ENCODE measurements around the gene CORO2A. TPM values are rescaled to one million over a fixed set of nuclear protein-coding genes. Genes with fewer than 3 reads are reported as not detected.

CORO2A gene, protein sequence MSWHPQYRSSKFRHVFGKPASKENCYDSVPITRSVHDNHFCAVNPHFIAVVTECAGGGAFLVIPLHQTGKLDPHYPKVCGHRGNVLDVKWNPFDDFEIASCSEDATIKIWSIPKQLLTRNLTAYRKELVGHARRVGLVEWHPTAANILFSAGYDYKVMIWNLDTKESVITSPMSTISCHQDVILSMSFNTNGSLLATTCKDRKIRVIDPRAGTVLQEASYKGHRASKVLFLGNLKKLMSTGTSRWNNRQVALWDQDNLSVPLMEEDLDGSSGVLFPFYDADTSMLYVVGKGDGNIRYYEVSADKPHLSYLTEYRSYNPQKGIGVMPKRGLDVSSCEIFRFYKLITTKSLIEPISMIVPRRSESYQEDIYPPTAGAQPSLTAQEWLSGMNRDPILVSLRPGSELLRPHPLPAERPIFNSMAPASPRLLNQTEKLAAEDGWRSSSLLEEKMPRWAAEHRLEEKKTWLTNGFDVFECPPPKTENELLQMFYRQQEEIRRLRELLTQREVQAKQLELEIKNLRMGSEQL
- 1 to 10 TPM; 1.4 to 7.2 (median 7.2) TPM for total RNA-seq

DNA sequence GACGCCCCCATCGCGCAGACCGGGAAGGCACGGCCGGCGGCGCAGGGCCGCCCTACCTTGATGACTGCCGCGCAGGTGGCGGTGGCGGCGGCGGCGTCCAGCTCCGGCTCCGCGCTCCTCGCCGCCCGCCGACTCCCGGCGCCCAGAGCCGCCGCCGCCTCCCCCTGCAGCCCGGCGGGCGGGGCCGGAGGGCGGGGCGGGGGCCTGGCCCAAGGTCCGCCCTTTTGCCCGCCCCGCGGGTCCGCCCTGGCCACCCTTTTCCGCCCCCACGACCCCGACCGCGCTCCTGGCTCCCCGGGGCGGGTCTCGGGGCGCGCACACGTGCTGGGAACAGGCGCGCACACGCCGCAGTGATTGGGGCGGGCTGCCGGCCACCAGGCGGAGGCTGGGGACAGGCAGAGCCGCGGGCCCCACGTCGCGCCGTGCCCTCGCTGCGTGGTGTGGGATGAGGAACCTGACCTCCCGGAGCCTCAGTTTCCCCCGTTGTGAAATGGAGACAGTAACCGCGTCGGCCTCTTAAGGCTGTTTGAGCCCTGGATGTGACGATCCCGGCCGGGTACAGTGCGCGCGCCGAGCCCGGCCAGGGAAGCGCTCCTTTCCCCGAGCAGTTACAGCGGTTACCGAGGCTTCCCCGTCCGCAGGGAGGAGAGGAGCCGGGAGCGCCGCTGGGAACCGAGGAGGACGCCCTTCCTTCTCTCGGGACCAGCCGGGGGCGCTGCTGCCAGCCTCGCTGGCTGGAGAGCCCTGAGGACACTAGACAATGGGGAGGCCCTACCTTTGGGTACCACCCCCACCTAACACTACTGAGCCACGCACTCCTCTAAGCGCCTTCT, at the start of gene CORO2A:
Gene CORO2A, minus strand, starts transcription at position 135 of the 833 bp plus-strand sequence. CDS start 34,977 bp downstream, outside the sequence.
- Histone ChIP-seq H3K27ac (peak within 1 kb of the TSS; percentile 87 to 90), H3K4me3 (peak within 1 kb of the TSS; percentile 53 to 82 (median 69)), H3K4me1 (peaks cover 0 to 7% of the 10 kb centered on the region in 2 donors), H3K9me3 (no peaks in the 10 kb centered on the region), H3K27me3 (no peaks in the 10 kb centered on the region), H3K36me3 (no peaks in the 10 kb centered on the region)
- TF ChIP-seq, protein P1, sequence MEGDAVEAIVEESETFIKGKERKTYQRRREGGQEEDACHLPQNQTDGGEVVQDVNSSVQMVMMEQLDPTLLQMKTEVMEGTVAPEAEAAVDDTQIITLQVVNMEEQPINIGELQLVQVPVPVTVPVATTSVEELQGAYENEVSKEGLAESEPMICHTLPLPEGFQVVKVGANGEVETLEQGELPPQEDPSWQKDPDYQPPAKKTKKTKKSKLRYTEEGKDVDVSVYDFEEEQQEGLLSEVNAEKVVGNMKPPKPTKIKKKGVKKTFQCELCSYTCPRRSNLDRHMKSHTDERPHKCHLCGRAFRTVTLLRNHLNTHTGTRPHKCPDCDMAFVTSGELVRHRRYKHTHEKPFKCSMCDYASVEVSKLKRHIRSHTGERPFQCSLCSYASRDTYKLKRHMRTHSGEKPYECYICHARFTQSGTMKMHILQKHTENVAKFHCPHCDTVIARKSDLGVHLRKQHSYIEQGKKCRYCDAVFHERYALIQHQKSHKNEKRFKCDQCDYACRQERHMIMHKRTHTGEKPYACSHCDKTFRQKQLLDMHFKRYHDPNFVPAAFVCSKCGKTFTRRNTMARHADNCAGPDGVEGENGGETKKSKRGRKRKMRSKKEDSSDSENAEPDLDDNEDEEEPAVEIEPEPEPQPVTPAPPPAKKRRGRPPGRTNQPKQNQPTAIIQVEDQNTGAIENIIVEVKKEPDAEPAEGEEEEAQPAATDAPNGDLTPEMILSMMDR (IDR thresholded peaks at IDR 0.05) = peak in 2 of 3 donors; percentile 24 to 43
- TF ChIP-seq POLR2A (IDR thresholded peaks at IDR 0.05) (no peak), POLR2AphosphoS5 (IDR thresholded peaks at IDR 0.05) (peak in 2 of 3 donors; percentile 22 to 27)
- peak in 1 of 2 donors; percentile 40 for DNase-seq (ENCODE audit: low spot score in 2 of 2)
- intact Hi-C loops (cut with DNase I; ENCODE audit: low total_unique reads) = loop anchor here (2.0 to 10.0 kb wide), 2 partner anchors 62 to 270 kb away; partner anchors contain the start of genes TBC1D2 and TRMO

DNA sequence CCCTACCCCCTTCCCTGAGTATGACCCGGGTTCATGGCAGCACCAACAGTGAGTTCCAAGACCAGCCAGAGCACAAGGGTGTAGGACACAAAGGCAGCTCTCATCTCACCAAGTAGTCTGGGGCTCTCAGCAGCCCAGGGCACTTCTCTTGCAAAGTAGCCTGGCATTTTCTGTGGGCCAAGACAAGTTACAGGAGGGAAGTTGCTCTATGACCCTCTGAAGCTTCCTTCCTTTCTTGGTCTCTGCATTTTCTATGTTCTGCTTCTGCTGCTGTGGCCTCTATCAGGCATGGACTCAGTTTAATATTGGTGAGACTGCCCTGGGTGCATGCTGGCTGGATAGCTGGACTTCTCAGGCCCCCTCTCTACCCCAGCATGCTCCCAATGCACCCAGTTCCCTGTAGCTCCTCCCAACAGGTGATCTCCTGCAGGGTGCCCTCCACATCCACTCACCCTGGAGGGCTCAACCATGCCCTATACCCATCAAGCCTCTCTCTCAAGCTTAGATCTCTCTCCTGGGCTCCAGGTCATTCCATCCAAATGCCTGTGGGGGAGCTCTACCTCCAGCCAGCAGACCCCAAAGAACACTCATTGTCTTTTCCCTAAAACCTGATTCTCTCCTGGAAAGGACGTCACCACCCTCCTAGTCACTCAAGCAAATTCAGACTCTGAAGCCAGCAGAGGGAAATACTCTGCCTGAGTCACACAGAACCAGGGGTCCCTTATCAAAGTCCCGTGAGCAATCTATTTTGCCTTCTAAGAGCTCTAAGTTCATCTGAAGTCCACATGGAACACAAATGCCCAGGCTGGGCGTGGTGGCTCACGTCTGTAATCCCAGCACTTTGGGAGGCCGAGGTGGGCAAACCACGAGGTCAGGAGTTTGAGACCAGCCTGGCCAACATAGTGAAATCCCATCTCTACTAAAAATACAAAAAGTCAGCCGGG, 49.2 kb upstream of the CORO2A start:
- Histone ChIP-seq H3K4me1 (no peaks in the 10 kb centered on the region), H3K27ac (no peak overlapping the region), H3K36me3 (no peaks in the 10 kb centered on the region), H3K4me3 (no peak overlapping the region), H3K9me3 (no peaks in the 10 kb centered on the region), H3K27me3 (no peaks in the 10 kb centered on the region)
- intact Hi-C loops (cut with DNase I; ENCODE audit: low total_unique reads) = no loop called here
- DNase-seq (ENCODE audit: low spot score in 2 of 2) = no peak
- TF ChIP-seq POLR2A (IDR thresholded peaks at IDR 0.05) = no peak
- TF ChIP-seq, protein P1 (IDR thresholded peaks at IDR 0.05) = no peak
- TF ChIP-seq POLR2AphosphoS5 (IDR thresholded peaks at IDR 0.05) = no peak

DNA sequence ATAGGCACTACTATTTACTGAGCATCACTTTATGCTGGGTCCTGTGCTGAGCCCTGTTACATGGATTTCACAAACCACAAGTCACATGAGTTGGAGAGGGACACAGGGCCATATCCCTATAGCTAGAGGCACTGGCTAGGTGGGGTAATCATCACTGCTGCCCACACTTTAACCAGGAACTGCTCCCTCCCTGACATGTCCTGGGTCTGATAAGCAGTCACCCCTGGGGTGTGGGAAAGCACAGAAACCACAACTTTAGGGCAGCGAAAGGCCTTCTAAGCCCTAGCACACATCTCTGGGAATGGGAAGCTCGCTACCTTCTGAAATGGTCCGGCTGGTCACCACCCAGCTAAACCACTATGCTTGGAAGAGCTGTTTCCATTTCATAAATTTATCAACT, 48.0 kb upstream of the CORO2A start:
- TF ChIP-seq, protein P1 (IDR thresholded peaks at IDR 0.05) = no peak
- TF ChIP-seq POLR2A (IDR thresholded peaks at IDR 0.05) (no peak), POLR2AphosphoS5 (IDR thresholded peaks at IDR 0.05) (no peak)
- intact Hi-C loops (cut with DNase I; ENCODE audit: low total_unique reads) = no loop called here
- Histone ChIP-seq H3K27me3 (no peaks in the 10 kb centered on the region), H3K27ac (no peak overlapping the region), H3K36me3 (no peaks in the 10 kb centered on the region), H3K4me1 (no peaks in the 10 kb centered on the region), H3K4me3 (no peak overlapping the region), H3K9me3 (no peaks in the 10 kb centered on the region)
- DNase-seq (ENCODE audit: low spot score in 2 of 2) = no peak

DNA sequence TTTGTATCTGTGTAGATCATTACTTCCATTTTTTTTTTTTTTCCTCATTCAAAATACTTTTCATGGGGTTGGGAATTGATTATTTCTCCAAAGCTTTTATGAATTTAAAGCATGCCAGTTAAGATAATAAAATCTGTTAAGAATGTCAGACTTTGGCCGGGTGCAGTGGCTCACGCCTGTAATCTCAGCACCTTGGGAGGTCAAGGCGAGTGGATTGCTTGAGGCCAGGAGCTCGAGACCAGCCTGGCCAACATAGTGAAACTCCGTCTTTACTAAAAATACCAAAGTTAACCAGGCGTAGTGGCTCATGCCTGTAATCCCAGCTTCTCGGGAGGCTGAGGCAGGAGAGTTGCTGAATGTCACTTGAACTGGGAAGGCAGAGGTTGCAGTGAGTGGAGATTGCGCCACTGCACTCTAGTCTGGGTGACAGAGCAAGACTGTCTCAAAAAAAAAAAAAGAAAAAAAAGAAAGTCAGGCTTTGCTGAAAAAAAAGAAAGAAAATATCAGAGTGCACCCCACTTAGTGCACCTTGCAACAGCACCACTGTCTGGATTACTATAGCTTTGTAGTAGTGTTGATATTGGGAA, 44.6 kb upstream of the CORO2A start:
- Histone ChIP-seq H3K27me3 (no peaks in the 10 kb centered on the region), H3K9me3 (no peaks in the 10 kb centered on the region), H3K4me3 (no peak overlapping the region), H3K36me3 (no peaks in the 10 kb centered on the region), H3K27ac (no peak overlapping the region), H3K4me1 (no peaks in the 10 kb centered on the region)
- DNase-seq (ENCODE audit: low spot score in 2 of 2) = no peak
- no peak for TF ChIP-seq POLR2AphosphoS5 (IDR thresholded peaks at IDR 0.05)
- TF ChIP-seq, protein P1 (IDR thresholded peaks at IDR 0.05) = no peak
- TF ChIP-seq POLR2A (IDR thresholded peaks at IDR 0.05) = no peak
- intact Hi-C loops (cut with DNase I; ENCODE audit: low total_unique reads) = no loop called here
